Mucosa of stomach (tissue), 1 donor: ENCODE results near the gene NAALADL1.

Experiments
- H3K27me3 ChIP-seq: one replicate; pipeline ENCODE4 v1.7.0; 2013; ENCODE audit warnings: mild to moderate bottlenecking, low read length; ENCODE audit not compliant: control insufficient read depth, insufficient read depth
- H3K36me3 ChIP-seq: one replicate; pipeline ENCODE4 v1.7.0; 2013; ENCODE audit warnings: low read length; ENCODE audit not compliant: control insufficient read depth, insufficient read depth
- H3K4me1 ChIP-seq: one replicate; pipeline ENCODE4 v1.7.0; 2013; ENCODE audit warnings: mild to moderate bottlenecking, low read length; ENCODE audit not compliant: control insufficient read depth, insufficient read depth
- H3K4me3 ChIP-seq: one replicate; pipeline ENCODE4 v1.7.0; 2013; ENCODE audit warnings: low read length
- H3K9ac ChIP-seq: one replicate; pipeline ENCODE4 v1.7.0; 2013; ENCODE audit warnings: mild to moderate bottlenecking, low read length, moderate library complexity
- H3K9me3 ChIP-seq: one replicate; pipeline ENCODE4 v1.7.0; 2013; ENCODE audit warnings: mild to moderate bottlenecking, low read length, moderate library complexity; ENCODE audit not compliant: control insufficient read depth
- donor health status: Pancreatic carcinoma.

NAALADL1 gene

GRCh38 chr11:65058419-65059054 lies at the start of gene NAALADL1:
TSS of gene NAALADL1 (minus strand) at chr11:65058553. CDS start at chr11:65058521, 32 bp downstream.
- H3K4me3 ChIP-seq = no peak within 1 kb of the TSS
- H3K4me1 ChIP-seq = no peaks in the 10 kb centered on the region
- H3K27me3 ChIP-seq = peaks cover 3% of the 10 kb centered on the region
- no peaks in the 10 kb centered on the region for H3K36me3 ChIP-seq
- H3K9ac ChIP-seq = no peak within 1 kb of the TSS
- no peaks in the 10 kb centered on the region for H3K9me3 ChIP-seq

DNA sequence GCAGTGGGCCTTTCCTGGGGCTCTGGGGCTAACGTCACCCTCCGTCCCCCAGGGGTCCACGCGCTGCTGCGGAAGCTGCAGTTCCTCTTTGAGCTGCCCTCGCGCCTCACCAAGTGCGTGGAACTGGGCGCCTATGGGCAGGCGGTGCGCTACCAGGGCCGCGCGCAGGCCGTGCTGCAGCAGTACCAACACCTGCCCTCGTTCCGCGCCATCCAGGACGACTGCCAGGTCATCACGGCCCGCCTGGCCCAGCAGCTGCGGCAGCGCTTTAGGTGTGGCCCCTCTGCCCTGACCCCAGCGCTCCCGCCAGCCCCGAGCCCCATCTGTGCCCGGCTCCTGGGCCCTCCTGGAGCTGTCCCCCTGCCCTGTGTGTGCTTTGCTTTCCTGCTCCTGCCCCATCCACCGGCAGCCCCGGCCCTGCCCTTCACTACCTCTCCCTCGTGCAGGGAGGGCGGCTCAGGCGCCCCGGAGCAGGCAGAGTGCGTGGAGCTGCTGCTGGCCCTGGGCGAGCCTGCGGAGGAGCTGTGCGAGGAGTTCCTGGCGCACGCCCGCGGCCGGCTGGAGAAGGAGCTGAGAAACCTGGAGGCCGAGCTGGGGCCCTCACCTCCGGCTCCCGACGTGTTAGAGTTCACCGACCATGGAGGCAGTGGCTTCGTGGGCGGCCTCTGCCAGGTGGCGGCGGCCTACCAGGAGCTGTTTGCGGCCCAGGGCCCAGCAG lies 49.6 kb upstream of the NAALADL1 start:
- no peaks in the 10 kb centered on the region for H3K27me3 ChIP-seq
- H3K9ac ChIP-seq = no peak overlapping the region
- no peaks in the 10 kb centered on the region for H3K9me3 ChIP-seq
- H3K36me3 ChIP-seq = no peaks in the 10 kb centered on the region
- no peak overlapping the region for H3K4me3 ChIP-seq
- H3K4me1 ChIP-seq = peaks cover 28% of the 10 kb centered on the region

- Histone ChIP-seq H3K27me3 (no peaks in the 10 kb centered on the region), H3K36me3 (no peaks in the 10 kb centered on the region), H3K4me1 (peaks cover 25% of the 10 kb centered on the region), H3K4me3 (no peak overlapping the region), H3K9ac (no peak overlapping the region), H3K9me3 (no peaks in the 10 kb centered on the region)
Observed at GRCh38 chr11:65107078-65107477, 48.7 kb upstream of the NAALADL1 start.

- Histone ChIP-seq H3K36me3 (no peaks in the 10 kb centered on the region), H3K4me1 (peaks cover 12% of the 10 kb centered on the region), H3K9ac (no peak overlapping the region), H3K4me3 (no peak overlapping the region), H3K9me3 (no peaks in the 10 kb centered on the region), H3K27me3 (no peaks in the 10 kb centered on the region)
Observed at GRCh38 chr11:65104628-65105027, 46.3 kb upstream of the NAALADL1 start.

DNA sequence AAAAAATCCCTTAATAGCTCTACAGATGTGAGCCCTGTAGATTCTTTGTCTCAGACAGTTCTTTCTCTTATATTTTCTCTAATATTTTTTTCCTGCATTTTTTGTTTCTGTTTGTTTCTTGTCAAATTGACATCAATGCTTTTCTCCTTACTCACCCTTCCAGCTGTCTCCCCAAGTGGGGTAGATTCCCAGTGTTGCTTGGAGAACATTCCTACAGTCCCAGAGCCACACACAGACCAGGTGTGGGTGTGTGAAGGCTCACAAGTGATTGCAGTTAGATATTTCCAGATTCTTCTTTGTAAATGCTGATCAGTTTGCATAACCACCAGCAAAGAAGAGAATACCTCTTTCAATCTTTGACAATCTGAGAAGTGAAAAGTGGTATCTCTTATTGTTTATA lies 45.1 kb upstream of the NAALADL1 start:
- H3K27me3 ChIP-seq = no peaks in the 10 kb centered on the region
- no peaks in the 10 kb centered on the region for H3K36me3 ChIP-seq
- no peaks in the 10 kb centered on the region for H3K9me3 ChIP-seq
- no peak overlapping the region for H3K4me3 ChIP-seq
- no peak overlapping the region for H3K9ac ChIP-seq
- H3K4me1 ChIP-seq = peaks cover 12% of the 10 kb centered on the region

DNA sequence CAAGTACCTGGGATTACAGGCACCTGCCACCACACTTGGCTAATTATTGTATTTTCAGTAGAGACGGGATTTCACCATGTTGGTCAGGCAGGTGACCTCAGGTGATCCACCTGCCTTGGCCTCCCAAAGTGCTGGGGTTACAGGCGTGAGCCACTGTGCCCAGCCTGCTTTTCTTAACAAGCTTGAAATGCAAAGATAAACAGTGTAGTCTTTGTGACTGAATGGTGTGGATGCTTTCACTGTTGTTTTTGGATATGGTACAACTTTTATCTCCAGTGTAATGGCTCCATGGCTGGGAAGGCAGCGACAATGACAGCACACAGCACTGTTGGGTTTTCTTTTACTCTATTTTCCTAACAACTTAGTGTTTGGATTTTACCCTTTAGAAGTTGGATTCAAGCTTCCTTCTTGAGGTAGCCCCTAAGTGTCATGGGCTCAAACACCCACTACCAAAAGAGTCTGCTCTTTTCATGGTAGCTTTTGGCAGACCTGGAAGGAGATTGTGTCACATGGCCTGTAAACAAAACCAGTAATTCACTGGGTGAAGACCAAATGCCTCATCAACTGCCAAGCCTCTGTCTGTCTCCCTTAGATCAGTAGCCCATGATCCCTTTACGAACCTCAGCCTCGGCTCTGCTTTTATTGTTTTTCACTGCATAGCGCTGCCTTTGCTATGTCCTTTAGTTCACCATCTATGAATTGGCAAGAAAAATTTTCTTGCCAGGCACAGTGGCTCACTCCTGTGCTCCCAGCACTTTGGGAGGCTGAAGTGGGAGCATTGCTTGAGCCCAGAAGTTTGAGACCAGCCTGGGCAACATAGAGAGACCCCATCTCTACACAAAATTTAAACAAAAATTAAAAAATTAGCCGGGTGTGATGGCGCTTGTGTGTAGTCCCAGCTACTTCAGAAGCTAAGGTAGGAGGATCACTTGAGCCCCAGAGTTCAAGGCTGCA lies 44.1 kb upstream of the NAALADL1 start:
- Histone ChIP-seq H3K9me3 (no peaks in the 10 kb centered on the region), H3K27me3 (no peaks in the 10 kb centered on the region), H3K9ac (no peak overlapping the region), H3K36me3 (no peaks in the 10 kb centered on the region), H3K4me3 (no peak overlapping the region), H3K4me1 (peaks cover 12% of the 10 kb centered on the region)

DNA sequence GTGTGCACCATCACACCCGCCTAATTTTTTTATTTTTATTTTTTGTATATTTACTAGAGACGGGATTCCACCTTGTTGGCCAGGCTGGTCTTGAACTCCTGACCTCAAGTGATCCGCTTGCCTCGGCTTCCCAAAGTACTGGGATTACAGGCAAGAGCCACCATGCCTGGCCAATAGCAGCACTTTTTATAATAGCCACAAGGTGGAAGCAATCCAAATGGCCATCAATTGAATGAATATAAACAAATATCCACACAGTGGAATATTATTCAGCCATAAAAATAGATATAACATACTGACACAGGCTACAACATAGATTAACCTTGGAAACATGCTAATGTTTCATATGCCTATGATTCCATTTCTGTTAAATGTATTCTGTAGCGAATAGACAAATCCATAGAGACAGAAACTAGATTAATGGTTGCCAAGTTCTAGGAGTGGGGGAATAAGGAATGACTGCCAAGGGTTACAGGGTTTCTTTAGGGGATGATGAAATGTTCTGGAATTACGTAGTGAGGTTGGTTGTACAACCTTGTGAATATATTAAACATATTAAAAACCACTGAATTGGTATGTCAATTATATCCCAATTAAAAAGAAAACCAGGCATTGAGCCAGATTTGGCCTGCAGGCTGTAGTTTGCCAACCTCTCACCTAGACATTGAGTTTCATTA lies 42.5 kb upstream of the NAALADL1 start:
- Histone ChIP-seq H3K9ac (no peak overlapping the region), H3K4me1 (peaks cover 19% of the 10 kb centered on the region), H3K27me3 (no peaks in the 10 kb centered on the region), H3K4me3 (no peak overlapping the region), H3K9me3 (no peaks in the 10 kb centered on the region), H3K36me3 (no peaks in the 10 kb centered on the region)

DNA sequence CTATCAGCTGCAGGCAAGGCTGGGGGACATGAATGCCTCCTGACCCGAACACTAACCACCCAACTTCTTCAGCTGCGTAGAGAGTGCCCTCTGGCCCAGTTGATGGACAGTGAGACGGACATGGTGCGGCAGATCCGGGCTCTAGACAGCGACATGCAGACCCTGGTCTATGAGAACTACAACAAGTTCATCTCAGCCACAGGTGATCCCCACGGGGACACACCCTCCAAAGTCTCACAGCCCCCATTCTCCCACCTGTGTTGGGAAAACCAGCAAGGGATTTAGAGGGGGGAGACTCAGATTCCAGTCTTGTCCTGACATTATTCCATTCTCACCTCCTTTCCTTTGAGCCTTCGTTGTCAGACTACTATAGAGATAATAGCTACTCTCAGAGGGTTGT lies 38.6 kb upstream of the NAALADL1 start:
- no peaks in the 10 kb centered on the region for H3K27me3 ChIP-seq
- peaks cover 12% of the 10 kb centered on the region for H3K4me1 ChIP-seq
- peak overlapping the region; percentile 83 for H3K9ac ChIP-seq
- no peaks in the 10 kb centered on the region for H3K9me3 ChIP-seq
- H3K4me3 ChIP-seq = no peak overlapping the region
- H3K36me3 ChIP-seq = no peaks in the 10 kb centered on the region

- peaks cover 11% of the 10 kb centered on the region for H3K4me1 ChIP-seq
- no peaks in the 10 kb centered on the region for H3K27me3 ChIP-seq
- H3K9me3 ChIP-seq = no peaks in the 10 kb centered on the region
- H3K36me3 ChIP-seq = no peaks in the 10 kb centered on the region
- peak within 1 kb of the TSS; percentile 63 for H3K4me3 ChIP-seq
- peak within 1 kb of the TSS; percentile 83 for H3K9ac ChIP-seq
Observed at GRCh38 chr11:65095974-65096806, 37.8 kb upstream of the NAALADL1 start, which contains the start of gene VPS51. TSS of gene VPS51 (plus strand) at chr11:65096214. CDS start at chr11:65096251, 37 bp downstream.

- Histone ChIP-seq H3K9me3 (no peaks in the 10 kb centered on the region), H3K4me1 (peaks cover 11% of the 10 kb centered on the region), H3K36me3 (no peaks in the 10 kb centered on the region), H3K9ac (peak overlapping the region; percentile 83), H3K27me3 (no peaks in the 10 kb centered on the region), H3K4me3 (no peak overlapping the region)
Observed at GRCh38 chr11:65095427-65095826, 37.1 kb upstream of the NAALADL1 start.

DNA sequence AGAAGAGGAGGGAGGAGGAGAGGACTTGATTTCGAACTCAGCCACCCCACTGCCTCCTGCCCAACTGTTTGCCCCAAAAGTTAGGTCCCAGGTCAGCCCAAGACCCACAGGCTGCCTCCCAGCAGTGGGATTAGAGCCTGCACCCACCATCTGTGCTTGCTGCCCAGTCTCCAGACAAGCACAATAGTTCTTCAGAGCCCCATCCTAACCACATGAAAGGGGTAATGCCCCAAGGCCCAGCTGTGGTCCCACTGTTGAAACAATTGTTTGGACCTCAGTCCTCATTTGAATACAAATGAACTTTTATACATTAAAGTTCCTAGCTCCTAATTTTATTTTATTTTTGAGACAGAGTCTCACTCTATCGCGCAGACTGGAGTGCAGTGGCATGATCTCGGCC lies 32.3 kb upstream of the NAALADL1 start:
- no peaks in the 10 kb centered on the region for H3K27me3 ChIP-seq
- H3K4me1 ChIP-seq = peaks cover 2% of the 10 kb centered on the region
- H3K4me3 ChIP-seq = no peak overlapping the region
- no peaks in the 10 kb centered on the region for H3K36me3 ChIP-seq
- no peaks in the 10 kb centered on the region for H3K9me3 ChIP-seq
- H3K9ac ChIP-seq = no peak overlapping the region
